HT1080 (cell line): Measurements from ENCODE around the gene DNAJA2. TPM values are rescaled to one million over a fixed set of nuclear protein-coding genes. Genes with fewer than 3 reads are reported as not detected.

ENCODE experiments used
- DNase-seq: peaks from one replicate; pipeline ENCODE4 v3.0.0-alpha.2; 2015; ENCODE audit warnings: low read depth
- total RNA-seq: library from RNA; depleted of rRNA; stranded (reverse); fragments of >200 nt; shearing (Covaris generic); gene quantifications from 2 replicates; pipeline ENCODE4 v1.2.3, GENCODE V29; 2014

The DNAJA2 gene
- total RNA-seq, 1 experiment from 2014 or later: 71.1 TPM

GRCh38 chr16:46928811-46929210 is 44.7 kb downstream of the DNAJA2 start:
- DNase-seq: no peak

- DNase-seq: no peak
Observed at GRCh38 chr16:46927273-46927672, 46.2 kb downstream of the DNAJA2 start.

- no peak for DNase-seq
Observed at GRCh38 chr16:46926470-46927225, 46.8 kb downstream of the DNAJA2 start.

- no peak for DNase-seq
Observed at GRCh38 chr16:46924402-46924801, 49.1 kb downstream of the DNAJA2 start.

- DNase-seq: no peak
Observed at GRCh38 chr16:46923513-46924295, 49.8 kb downstream of the DNAJA2 start.

- DNase-seq: no peak
Observed at GRCh38 chr16:46922239-46922638, 51.2 kb downstream of the DNAJA2 start.

- no peak for DNase-seq
Observed at GRCh38 chr16:46920402-46921068, 52.9 kb downstream of the DNAJA2 start.

- no peak for DNase-seq
Observed at GRCh38 chr16:46918905-46919792, 54.3 kb downstream of the DNAJA2 start.

- no peak for DNase-seq
Observed at GRCh38 chr16:46918400-46918799, 55.1 kb downstream of the DNAJA2 start.

GRCh38 chr16:46916980-46917379 is 56.5 kb downstream of the DNAJA2 start:
- DNase-seq: peak; percentile 15

- DNase-seq: no peak
Observed at GRCh38 chr16:46915483-46916025, 57.9 kb downstream of the DNAJA2 start.

- DNase-seq: no peak
Observed at GRCh38 chr16:46914556-46915201, 58.8 kb downstream of the DNAJA2 start.

- no peak for DNase-seq
Observed at GRCh38 chr16:46911650-46912049, 61.8 kb downstream of the DNAJA2 start.

- no peak for DNase-seq
Observed at GRCh38 chr16:46911038-46911437, 62.4 kb downstream of the DNAJA2 start.

- DNase-seq: peak; percentile 34
Observed at GRCh38 chr16:46908540-46909372, 64.7 kb downstream of the DNAJA2 start.

GRCh38 chr16:46907061-46907774 is 66.3 kb downstream of the DNAJA2 start:
- no peak for DNase-seq

- DNase-seq: no peak
Observed at GRCh38 chr16:46906360-46907060, 67.0 kb downstream of the DNAJA2 start.
